CD4-positive, alpha-beta T cell (primary cell): Measurements from ENCODE around the gene ZNHIT3. TPM values are rescaled to one million over a fixed set of nuclear protein-coding genes. Genes with fewer than 3 reads are reported as not detected.

Source experiments
- ATAC-seq: fragments of 200-7000 bp; cut with Tn5 transposase; one replicate; pipeline ENCODE4 v1.10.0; 2022; ENCODE audit warnings: mild to moderate bottlenecking; ENCODE audit not compliant: poor library complexity
- CTCF ChIA-PET: fragments of 350-600 bp; sonication (Branson Sonifier 250); formaldehyde crosslinking; loops from one replicate; lab custom pipeline; 2021; ENCODE audit warnings: antibody characterized with exemption, inconsistent platforms; lab: Charles Lee
- POLR2A ChIA-PET: fragments of 350-600 bp; sonication (Branson Sonifier 250); formaldehyde crosslinking; loops from one replicate; lab custom pipeline; 2021; ENCODE audit warnings: antibody characterized with exemption, inconsistent platforms; lab: Charles Lee
- DNase-seq, 14 experiments: peaks; one replicate each; pipeline ENCODE4 v3.0.0-alpha.2; 2013 to 2020; ENCODE audit warnings: mixed read lengths in 2 of 14
- H3K27ac ChIP-seq, 2 donors: one replicate each; pipeline versions ENCODE4 v1.5.1 to v1.7.0; 2013; ENCODE audit warnings: low read length in 2 of 2, low read depth in 1 of 2, mild to moderate bottlenecking in 1 of 2
- H3K27me3 ChIP-seq, 2 experiments: 1 replicate in 1 of 2; 2 replicates in 1 of 2; pipeline versions ENCODE4 v1.6.1 to v1.7.0; 2013; ENCODE audit warnings: low read length in 2 of 2, control low read depth in 1 of 2, mild to moderate bottlenecking in 1 of 2, moderate library complexity in 1 of 2; ENCODE audit not compliant: insufficient read depth in 2 of 2, control insufficient read depth in 1 of 2
- H3K36me3 ChIP-seq: one replicate; pipeline ENCODE4 v1.6.1; 2013; ENCODE audit warnings: low read length, control low read depth; ENCODE audit not compliant: insufficient read depth
- H3K4me1 ChIP-seq: one replicate; pipeline ENCODE4 v1.6.1; 2013; ENCODE audit warnings: low read length, control low read depth; ENCODE audit not compliant: insufficient read depth
- H3K4me3 ChIP-seq: one replicate; pipeline ENCODE4 v1.5.1; 2013; ENCODE audit warnings: mild to moderate bottlenecking, low read length, moderate library complexity
- H3K9me3 ChIP-seq, 2 experiments: 1 replicate in 1 of 2; 2 replicates in 1 of 2; pipeline versions ENCODE4 v1.6.1 to v1.7.0; 2013; ENCODE audit warnings: low read length in 2 of 2, mild to moderate bottlenecking in 2 of 2, control low read depth in 1 of 2, moderate library complexity in 1 of 2; ENCODE audit not compliant: control insufficient read depth in 1 of 2, insufficient read depth in 1 of 2
- H3K27ac Mint-ChIP-seq: one replicate; pipeline ENCODE4 v1.8.0; 2020; ENCODE audit warnings: mixed read lengths
- H3K27me3 Mint-ChIP-seq: one replicate; pipeline ENCODE4 v1.8.0; 2021; ENCODE audit warnings: mixed read lengths
- H3K36me3 Mint-ChIP-seq: one replicate; pipeline ENCODE4 v1.8.0; 2021; ENCODE audit warnings: low read depth, mixed read lengths
- H3K4me1 Mint-ChIP-seq: one replicate; pipeline ENCODE4 v1.8.0; 2021; ENCODE audit warnings: low read depth, mixed read lengths
- H3K4me3 Mint-ChIP-seq: one replicate; pipeline ENCODE4 v1.8.0; 2020; ENCODE audit warnings: mild to moderate bottlenecking, mixed read lengths
- H3K9me3 Mint-ChIP-seq: one replicate; pipeline ENCODE4 v1.8.0; 2020; ENCODE audit warnings: mixed read lengths
- CTCF ChIP-seq: fragments of 200-600 bp; IDR thresholded peaks from one replicate; pipeline ENCODE4 v1.8.0; 2022; ENCODE audit warnings: antibody characterized with exemption, mild to moderate bottlenecking
- intact Hi-C, 2 experiments: fragments of 100-400 bp; cut with DNase I in 1 of 2; cut with micrococcal nuclease in 1 of 2; formaldehyde crosslinking; loops; one replicate each; pipeline versions ENCODE4 v1.15.1 to v1.9.0; 2023 to 2025; cut with DNase I, micrococcal nuclease
- total RNA-seq, 174 experiments: library from RNA in 2 of 174; stranded (reverse) in 2 of 174; gene quantifications; one replicate each; pipeline ENCODE4 v1.2.3 and lab custom pipeline; 2021 to 2026

Gene ZNHIT3
- total RNA-seq, 2 experiments from 2014 or later = 70.2 to 73.9 TPM

- intact Hi-C loops = loop anchor here (1.0 to 5.0 kb wide), 4 partner anchors 9 to 57 kb away; partner anchors contain the start of genes DHRS11 (in 1 of the 2), GGNBP2 (in 1 of the 2) and ZNHIT3 (in 1 of the 2)
- POLR2A ChIA-PET = interaction anchor here (0.6 to 3.6 kb wide), 20 partner anchors 10 to 957 kb away, joined by 3 to 145 read pairs (median 4); partner anchors contain the start of genes GGNBP2, MRM1, PEX12 and ZNHIT3
- peak within 1 kb of the TSS; percentile 93 for H3K4me3 Mint-ChIP-seq
Observed at GRCh38 chr17:36534840-36535668, 48.6 kb downstream of the ZNHIT3 start, which contains the start of the genes MYO19 and PIGW. TSS of gene MYO19 (minus strand) at chr17:36534868. CDS start at chr17:36532538, 2,330 bp downstream. TSS of gene PIGW (plus strand) at chr17:36534987. CDS start at chr17:36537102, 2,115 bp downstream.

DNA sequence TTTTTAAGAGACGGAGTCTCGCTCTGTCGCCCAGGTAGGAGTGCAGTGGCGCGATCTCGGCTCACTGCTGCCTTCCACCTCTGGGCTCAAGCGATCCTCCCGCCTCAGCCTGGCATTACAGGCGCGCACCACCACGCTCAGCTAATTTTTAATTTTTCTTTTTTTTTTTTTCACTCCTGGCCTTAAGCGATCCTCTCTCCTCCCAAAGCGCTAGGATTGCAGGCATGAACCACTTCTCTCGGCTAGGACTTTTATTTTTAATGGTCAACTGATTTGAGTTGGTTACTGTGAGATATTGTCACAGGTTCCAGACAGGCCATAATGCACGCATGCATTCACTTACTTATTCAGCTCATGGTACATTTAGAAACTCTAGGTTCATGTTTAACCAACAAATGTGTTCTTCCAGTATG, 49.2 kb downstream of the ZNHIT3 start:
- TF ChIP-seq CTCF = no peak
- H3K4me3 Mint-ChIP-seq = peak overlapping the region; percentile 93
- Histone ChIP-seq H3K9me3 (no peaks in the 10 kb centered on the region), H3K4me3 (peak overlapping the region; percentile 95), H3K27ac (peak overlapping the region; percentile 95 to 97), H3K36me3 (peaks cover 12% of the 10 kb centered on the region), H3K4me1 (peaks cover 19% of the 10 kb centered on the region), H3K27me3 (no peaks in the 10 kb centered on the region)
- peaks cover 25% of the 10 kb centered on the region for H3K4me1 Mint-ChIP-seq
- no peaks in the 10 kb centered on the region for H3K27me3 Mint-ChIP-seq
- peak in 1 of 14 experiments; percentile 13 for DNase-seq
- peak overlapping the region; percentile 95 for H3K27ac Mint-ChIP-seq
- ChIA-PET CTCF (interaction anchor here (1.0 to 3.1 kb wide), 6 partner anchors 8 to 66 kb away, joined by 3 to 33 read pairs (median 4); partner anchors contain the start of genes GGNBP2 and MRM1), POLR2A (interaction anchor here (0.6 to 3.6 kb wide), 12 partner anchors 9 to 187 kb away, joined by 3 to 145 read pairs (median 5); partner anchors contain the start of genes GGNBP2, MRM1 and ZNHIT3)
- H3K36me3 Mint-ChIP-seq = peaks cover 28% of the 10 kb centered on the region
- H3K9me3 Mint-ChIP-seq = no peaks in the 10 kb centered on the region
- intact Hi-C loops = loop anchor here (1.0 kb wide), 2 partner anchors 9 to 10 kb away; partner anchors contain the start of gene GGNBP2 (in 1 of the 2)
- no peak for ATAC-seq

More at GRCh38 chr17:36534840-36535668, 48.6 kb downstream of the ZNHIT3 start, which contains the start of the genes MYO19 and PIGW:
- H3K27me3 Mint-ChIP-seq = no peaks in the 10 kb centered on the region
- DNase-seq (peak; percentile 70 to 94 (median 80)), ATAC-seq (peak; percentile 73)
- no peaks in the 10 kb centered on the region for H3K9me3 Mint-ChIP-seq
- peaks cover 28% of the 10 kb centered on the region for H3K36me3 Mint-ChIP-seq
- no peaks in the 10 kb centered on the region for H3K27me3 ChIP-seq
- peak within 1 kb of the TSS; percentile 95 to 97 for H3K27ac ChIP-seq
- H3K9me3 ChIP-seq = no peaks in the 10 kb centered on the region
- peak within 1 kb of the TSS; percentile 95 for H3K4me3 ChIP-seq
- CTCF ChIA-PET = interaction anchor here (0.5 to 3.1 kb wide), 11 partner anchors 9 to 513 kb away, joined by 3 to 33 read pairs (median 4); partner anchors contain the start of genes GGNBP2 and MRM1
- no peak for TF ChIP-seq CTCF
- H3K27ac Mint-ChIP-seq = peak within 1 kb of the TSS; percentile 95
- peaks cover 12% of the 10 kb centered on the region for H3K36me3 ChIP-seq
- H3K4me1 ChIP-seq = peaks cover 19% of the 10 kb centered on the region
- peaks cover 25% of the 10 kb centered on the region for H3K4me1 Mint-ChIP-seq

DNA sequence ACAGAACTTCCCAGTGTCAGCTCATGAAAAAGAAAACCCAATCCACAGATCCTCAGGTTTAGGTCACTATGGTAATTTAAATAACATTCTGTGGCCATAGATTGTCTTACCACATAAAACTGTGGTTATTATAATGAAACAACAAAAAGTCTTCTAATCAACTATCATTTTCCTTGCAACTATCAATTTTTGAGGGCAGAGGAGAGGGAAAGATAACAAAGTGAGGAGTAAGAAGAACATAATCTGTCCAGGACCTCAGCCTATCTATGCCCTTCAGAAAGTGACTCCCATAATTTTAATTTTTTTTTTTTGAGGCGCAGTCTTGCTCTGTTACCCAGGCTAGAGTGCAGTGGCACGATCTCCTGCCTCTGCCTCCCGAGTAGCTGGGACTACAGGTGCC, 54.2 kb downstream of the ZNHIT3 start:
- Histone ChIP-seq H3K27ac (no peak overlapping the region), H3K36me3 (peaks cover 7% of the 10 kb centered on the region), H3K4me1 (peaks cover 24% of the 10 kb centered on the region), H3K27me3 (no peaks in the 10 kb centered on the region), H3K9me3 (no peaks in the 10 kb centered on the region), H3K4me3 (no peak overlapping the region)
- DNase-seq (no peak), ATAC-seq (no peak)
- Mint-ChIP-seq H3K36me3 (peaks cover 24% of the 10 kb centered on the region), H3K4me1 (peaks cover 19% of the 10 kb centered on the region), H3K9me3 (no peaks in the 10 kb centered on the region), H3K27ac (no peak overlapping the region), H3K4me3 (no peak overlapping the region), H3K27me3 (no peaks in the 10 kb centered on the region)
- TF ChIP-seq CTCF = no peak
- ChIA-PET POLR2A (interaction anchor here (1.2 kb wide), 1 partner anchor 10 kb away, joined by 4 read pairs; no protein-coding TSS in a partner anchor), CTCF (no interaction called here)
- intact Hi-C loops = loop anchor here in 1 of 2 experiments (5.0 kb wide), 1 partner anchor 182 kb away; no protein-coding TSS in a partner anchor
